Measurements from ENCODE around the gene ITGAV. TPM values are rescaled to one million over a fixed set of nuclear protein-coding genes. Genes with fewer than 3 reads are reported as not detected.

ITGAV gene
- total RNA-seq, 4 donors from 2014 or later, result 28.9 to 67.0 (median 52.1) TPM

- no peak overlapping the region for H3K4me3 ChIP-seq
- DNase-seq, result no peak
- H3K4me1 ChIP-seq, result no peaks in the 10 kb centered on the region
- peaks cover 0 to 9% (median 0%) of the 10 kb centered on the region in 4 donors for H3K36me3 ChIP-seq
- no peaks in the 10 kb centered on the region for H3K27me3 ChIP-seq
- no peak overlapping the region for H3K27ac ChIP-seq
- intact Hi-C loops (cut with DNase I; ENCODE audit: low total_unique reads), result loop anchor here (1.0 kb wide), 1 partner anchor 84 kb away; no protein-coding TSS in a partner anchor
- no peaks in the 10 kb centered on the region for H3K9me3 ChIP-seq
- TF ChIP-seq POLR2A (IDR thresholded peaks at IDR 0.05) (no peak), EP300 (IDR thresholded peaks at IDR 0.05; ENCODE audit: low read depth) (no peak), CTCF (IDR thresholded peaks at IDR 0.05) (no peak), POLR2AphosphoS5 (IDR thresholded peaks at IDR 0.05) (no peak)
- in situ Hi-C loops (cut with MboI; ENCODE audit: low pct_ligation_motif_present in 1 of 4, low pct_unique_long_range_greater_than_20kb in 1 of 4, low sequenced_read_pairs in 3 of 4), result no loop called here
Observed at GRCh38 chr2:186634701-186635100, 44.8 kb downstream of the ITGAV start.

GRCh38 chr2:186636800-186637496 lies 47.1 kb downstream of the ITGAV start:
- Histone ChIP-seq H3K27ac (no peak overlapping the region), H3K9me3 (no peaks in the 10 kb centered on the region), H3K4me1 (no peaks in the 10 kb centered on the region), H3K4me3 (no peak overlapping the region), H3K27me3 (no peaks in the 10 kb centered on the region), H3K36me3 (peaks cover 0 to 9% (median 2%) of the 10 kb centered on the region in 4 donors)
- intact Hi-C loops (cut with DNase I; ENCODE audit: low total_unique reads) (no loop called here), in situ Hi-C loops (cut with MboI; ENCODE audit: low pct_ligation_motif_present in 1 of 4, low pct_unique_long_range_greater_than_20kb in 1 of 4, low sequenced_read_pairs in 3 of 4) (no loop called here)
- 88 to 95% methylated on average over 9 to 11 of the region's 11 CpGs for WGBS, 2 donors (ENCODE audit: low coverage in 1 of 2)
- TF ChIP-seq POLR2A (IDR thresholded peaks at IDR 0.05) (no peak), CTCF (IDR thresholded peaks at IDR 0.05) (no peak), POLR2AphosphoS5 (IDR thresholded peaks at IDR 0.05) (no peak), EP300 (IDR thresholded peaks at IDR 0.05; ENCODE audit: low read depth) (no peak)
- no peak for DNase-seq

GRCh38 chr2:186637497-186637800 lies 47.6 kb downstream of the ITGAV start:
- H3K4me1 ChIP-seq, result no peaks in the 10 kb centered on the region
- H3K4me3 ChIP-seq, result no peak overlapping the region
- no peak for DNase-seq
- no peaks in the 10 kb centered on the region for H3K9me3 ChIP-seq
- in situ Hi-C loops (cut with MboI; ENCODE audit: low pct_ligation_motif_present in 1 of 4, low pct_unique_long_range_greater_than_20kb in 1 of 4, low sequenced_read_pairs in 3 of 4) (no loop called here), intact Hi-C loops (cut with DNase I; ENCODE audit: low total_unique reads) (no loop called here)
- H3K36me3 ChIP-seq, result peaks cover 0 to 9% (median 2%) of the 10 kb centered on the region in 4 donors
- H3K27me3 ChIP-seq, result no peaks in the 10 kb centered on the region
- no peak overlapping the region for H3K27ac ChIP-seq
- no peak for TF ChIP-seq EP300 (IDR thresholded peaks at IDR 0.05; ENCODE audit: low read depth)
- no peak for TF ChIP-seq POLR2A (IDR thresholded peaks at IDR 0.05)
- no peak for TF ChIP-seq POLR2AphosphoS5 (IDR thresholded peaks at IDR 0.05)
- TF ChIP-seq CTCF (IDR thresholded peaks at IDR 0.05), result no peak

- H3K36me3 ChIP-seq, result peaks cover 0 to 17% (median 8%) of the 10 kb centered on the region in 4 donors
Observed at GRCh38 chr2:186639939-186640338, 50.1 kb downstream of the ITGAV start.

More at GRCh38 chr2:186639939-186640338, 50.1 kb downstream of the ITGAV start:
- Histone ChIP-seq H3K4me1 (no peaks in the 10 kb centered on the region), H3K9me3 (no peaks in the 10 kb centered on the region), H3K4me3 (no peak overlapping the region), H3K27me3 (no peaks in the 10 kb centered on the region), H3K27ac (no peak overlapping the region)
- DNase-seq, result no peak
- intact Hi-C loops (cut with DNase I; ENCODE audit: low total_unique reads), result no loop called here
- in situ Hi-C loops (cut with MboI; ENCODE audit: low pct_ligation_motif_present in 1 of 4, low pct_unique_long_range_greater_than_20kb in 1 of 4, low sequenced_read_pairs in 3 of 4), result loop anchor here (5.0 to 10.0 kb wide), 3 partner anchors 133 to 138 kb away; no protein-coding TSS in a partner anchor
- TF ChIP-seq EP300 (IDR thresholded peaks at IDR 0.05; ENCODE audit: low read depth) (no peak), POLR2AphosphoS5 (IDR thresholded peaks at IDR 0.05) (no peak), CTCF (IDR thresholded peaks at IDR 0.05) (no peak)
